G401.6 (cell line): ENCODE data around the gene HIRA.
"Not testable (repeated sequence)": the region's sequence is repeated elsewhere in the genome, so short reads cannot be mapped to it uniquely, and the experiment has no call there.

Experiments
- FAIRE-seq: peaks from 2 replicates; lab custom pipeline; 2012; peaks lifted over from hg19 to GRCh38; lab: Jason Lieb, UNC

The HIRA gene

GRCh38 chr22:19355413-19356157, 75.9 kb downstream of the HIRA start:
- FAIRE-seq, result no peak

- FAIRE-seq, result no peak
Measured at GRCh38 chr22:19354201-19354600, 77.3 kb downstream of the HIRA start.

- no peak for FAIRE-seq
Measured at GRCh38 chr22:19353363-19354131, 78.0 kb downstream of the HIRA start.

GRCh38 chr22:19352766-19353165, 78.8 kb downstream of the HIRA start:
- no peak for FAIRE-seq

GRCh38 chr22:19352217-19352616, 79.3 kb downstream of the HIRA start:
- FAIRE-seq, result no peak

GRCh38 chr22:19351604-19352003, 79.9 kb downstream of the HIRA start:
- FAIRE-seq, result no peak

GRCh38 chr22:19350947-19351346, 80.6 kb downstream of the HIRA start:
- FAIRE-seq, result no peak

GRCh38 chr22:19350476-19350859, 81.1 kb downstream of the HIRA start:
- no peak for FAIRE-seq

- no peak for FAIRE-seq
Measured at GRCh38 chr22:19349778-19350475, 81.6 kb downstream of the HIRA start.

- FAIRE-seq, result no peak
Measured at GRCh38 chr22:19346677-19347265, 84.8 kb downstream of the HIRA start.

GRCh38 chr22:19344420-19344819, 87.1 kb downstream of the HIRA start:
- no peak for FAIRE-seq

GRCh38 chr22:19343470-19343869, 88.1 kb downstream of the HIRA start:
- no peak for FAIRE-seq

- no peak for FAIRE-seq
Measured at GRCh38 chr22:19341500-19341899, 90.0 kb downstream of the HIRA start.

GRCh38 chr22:19337137-19337536, 94.4 kb downstream of the HIRA start:
- FAIRE-seq, result peak; percentile 71

- no peak for FAIRE-seq
Measured at GRCh38 chr22:19336133-19337075, 95.1 kb downstream of the HIRA start.

GRCh38 chr22:19331975-19332374, 99.6 kb downstream of the HIRA start:
- no peak for FAIRE-seq

GRCh38 chr22:19331474-19331873, 100.1 kb downstream of the HIRA start:
- FAIRE-seq, result no peak

- no peak for FAIRE-seq
Measured at GRCh38 chr22:19330865-19331418, 100.6 kb downstream of the HIRA start.

GRCh38 chr22:19330205-19330604, 101.3 kb downstream of the HIRA start:
- not testable (repeated sequence) for FAIRE-seq

GRCh38 chr22:19329454-19329853, 102.1 kb downstream of the HIRA start:
- FAIRE-seq, result no peak

- FAIRE-seq, result no peak
Measured at GRCh38 chr22:19325296-19325948, 106.1 kb downstream of the HIRA start.
